Mucosa of stomach (tissue), 1 donor: Measurements from ENCODE around the gene BTG3.
A peak's percentile ranks its signal among the peaks of the same experiment; 100 is the strongest.

ENCODE experiments used
- H3K27me3 ChIP-seq: one replicate; pipeline ENCODE4 v1.7.0; 2013; ENCODE audit warnings: mild to moderate bottlenecking, low read length; ENCODE audit not compliant: control insufficient read depth, insufficient read depth
- H3K36me3 ChIP-seq: one replicate; pipeline ENCODE4 v1.7.0; 2013; ENCODE audit warnings: low read length; ENCODE audit not compliant: control insufficient read depth, insufficient read depth
- H3K4me1 ChIP-seq: one replicate; pipeline ENCODE4 v1.7.0; 2013; ENCODE audit warnings: mild to moderate bottlenecking, low read length; ENCODE audit not compliant: control insufficient read depth, insufficient read depth
- H3K4me3 ChIP-seq: one replicate; pipeline ENCODE4 v1.7.0; 2013; ENCODE audit warnings: low read length
- H3K9ac ChIP-seq: one replicate; pipeline ENCODE4 v1.7.0; 2013; ENCODE audit warnings: mild to moderate bottlenecking, low read length, moderate library complexity
- H3K9me3 ChIP-seq: one replicate; pipeline ENCODE4 v1.7.0; 2013; ENCODE audit warnings: mild to moderate bottlenecking, low read length, moderate library complexity; ENCODE audit not compliant: control insufficient read depth
- donor health status: Pancreatic carcinoma.

The BTG3 gene, protein sequence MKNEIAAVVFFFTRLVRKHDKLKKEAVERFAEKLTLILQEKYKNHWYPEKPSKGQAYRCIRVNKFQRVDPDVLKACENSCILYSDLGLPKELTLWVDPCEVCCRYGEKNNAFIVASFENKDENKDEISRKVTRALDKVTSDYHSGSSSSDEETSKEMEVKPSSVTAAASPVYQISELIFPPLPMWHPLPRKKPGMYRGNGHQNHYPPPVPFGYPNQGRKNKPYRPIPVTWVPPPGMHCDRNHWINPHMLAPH

DNA sequence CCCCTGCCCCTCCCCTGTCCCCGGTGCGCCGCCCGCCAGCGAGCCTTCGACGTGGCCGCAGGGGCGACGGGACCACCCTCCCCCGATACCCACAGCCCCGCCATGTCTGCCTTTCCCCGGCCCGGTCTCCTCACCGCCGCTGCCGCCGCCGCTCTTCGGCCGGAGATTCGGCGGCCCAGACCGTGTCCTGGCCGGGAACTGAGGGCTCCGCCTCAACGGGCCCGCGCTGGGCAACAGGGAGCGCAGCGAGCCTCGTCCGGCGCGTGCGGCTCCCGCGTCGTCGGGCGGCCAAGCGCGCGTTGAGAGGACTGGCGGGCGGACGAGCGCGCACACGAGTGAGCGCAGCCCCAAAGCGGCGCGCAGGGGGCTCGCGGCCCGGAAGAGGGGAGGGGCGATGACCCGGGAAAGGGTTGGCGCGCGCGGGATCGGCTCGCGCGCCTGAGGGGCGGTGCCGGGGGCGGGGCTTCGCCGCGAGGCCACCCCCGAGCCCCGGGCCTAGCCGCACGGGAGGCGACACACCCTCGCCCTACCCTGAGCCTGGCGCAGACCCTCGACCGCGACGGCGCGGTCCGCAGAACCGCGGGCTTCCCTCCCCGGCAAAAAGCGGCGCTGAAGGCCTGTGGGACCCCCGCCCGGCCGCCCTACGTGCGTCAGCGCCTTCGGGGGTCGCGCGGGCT lies at the start of gene BTG3:
Gene BTG3 (minus strand): TSS at position 337 of the 677 bp plus-strand sequence. CDS start 3,757 bp downstream, outside the sequence.
- Histone ChIP-seq H3K9ac (peak within 1 kb of the TSS; percentile 90), H3K4me1 (peaks cover 6% of the 10 kb centered on the region), H3K9me3 (no peaks in the 10 kb centered on the region), H3K4me3 (peak within 1 kb of the TSS; percentile 65), H3K36me3 (peaks cover 2% of the 10 kb centered on the region), H3K27me3 (no peaks in the 10 kb centered on the region)

DNA sequence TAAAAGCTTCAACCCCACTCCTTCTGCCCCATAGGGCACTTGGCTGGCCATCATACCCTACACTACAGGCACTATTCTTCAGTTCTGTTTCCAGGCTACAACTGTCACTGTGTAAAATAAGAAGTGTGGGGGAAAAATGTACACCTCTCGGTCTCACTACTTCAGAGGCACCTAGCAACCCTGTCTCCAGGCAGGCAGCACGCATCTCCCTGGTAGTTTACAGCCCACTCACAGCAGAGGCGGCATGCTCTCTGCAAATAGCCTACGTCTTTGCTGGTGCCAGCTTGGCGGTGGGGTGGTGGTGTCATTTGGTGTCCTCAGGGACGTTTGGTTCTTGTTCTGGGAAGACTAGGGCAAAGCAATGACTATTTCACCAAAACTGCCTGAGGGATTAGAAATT lies 48.2 kb upstream of the BTG3 start:
- Histone ChIP-seq H3K9me3 (no peaks in the 10 kb centered on the region), H3K9ac (no peak overlapping the region), H3K27me3 (no peaks in the 10 kb centered on the region), H3K4me1 (no peaks in the 10 kb centered on the region), H3K36me3 (no peaks in the 10 kb centered on the region), H3K4me3 (no peak overlapping the region)

DNA sequence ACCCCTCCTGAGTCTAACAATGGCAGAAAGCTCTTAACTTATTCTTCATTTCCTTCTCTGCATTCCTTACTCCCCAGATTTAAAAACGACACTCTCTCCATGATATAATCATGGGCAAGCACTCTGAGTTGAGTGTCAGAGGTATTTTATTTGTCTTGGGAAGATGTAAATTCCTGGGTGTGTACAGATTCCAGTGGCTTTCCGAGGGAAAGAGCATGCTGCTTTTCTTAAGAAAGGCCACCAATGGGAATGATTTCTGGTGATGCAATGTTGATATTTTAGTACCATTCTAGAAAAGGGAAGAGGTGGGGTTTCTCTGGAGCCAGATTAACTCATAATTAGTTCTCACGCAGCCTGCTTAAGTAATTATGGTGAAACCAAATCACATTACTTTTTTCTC lies 47.8 kb upstream of the BTG3 start:
- no peaks in the 10 kb centered on the region for H3K9me3 ChIP-seq
- no peaks in the 10 kb centered on the region for H3K4me1 ChIP-seq
- no peaks in the 10 kb centered on the region for H3K27me3 ChIP-seq
- H3K4me3 ChIP-seq: no peak overlapping the region
- no peak overlapping the region for H3K9ac ChIP-seq
- no peaks in the 10 kb centered on the region for H3K36me3 ChIP-seq

DNA sequence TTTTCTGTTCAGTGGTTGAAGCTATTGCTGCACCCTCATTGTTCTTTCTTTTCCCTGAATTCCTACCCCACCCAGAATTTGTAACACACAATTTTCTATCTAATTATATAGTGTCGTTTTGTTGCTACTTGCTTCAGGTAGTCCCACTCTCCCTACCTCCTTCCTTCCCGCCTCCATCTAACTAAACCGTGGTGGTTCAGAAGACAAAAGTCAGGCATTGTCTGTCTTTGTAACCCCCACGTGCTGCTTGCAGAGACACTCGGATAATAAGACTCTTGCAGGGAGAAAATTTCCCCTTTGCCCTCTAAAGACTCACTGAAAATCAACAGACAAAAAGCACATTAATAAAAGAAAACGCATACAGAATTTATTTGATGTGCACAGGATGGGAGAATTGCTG lies 46.2 kb upstream of the BTG3 start:
- H3K9ac ChIP-seq: no peak overlapping the region
- H3K4me1 ChIP-seq: no peaks in the 10 kb centered on the region
- no peaks in the 10 kb centered on the region for H3K36me3 ChIP-seq
- no peak overlapping the region for H3K4me3 ChIP-seq
- H3K27me3 ChIP-seq: no peaks in the 10 kb centered on the region
- no peaks in the 10 kb centered on the region for H3K9me3 ChIP-seq

DNA sequence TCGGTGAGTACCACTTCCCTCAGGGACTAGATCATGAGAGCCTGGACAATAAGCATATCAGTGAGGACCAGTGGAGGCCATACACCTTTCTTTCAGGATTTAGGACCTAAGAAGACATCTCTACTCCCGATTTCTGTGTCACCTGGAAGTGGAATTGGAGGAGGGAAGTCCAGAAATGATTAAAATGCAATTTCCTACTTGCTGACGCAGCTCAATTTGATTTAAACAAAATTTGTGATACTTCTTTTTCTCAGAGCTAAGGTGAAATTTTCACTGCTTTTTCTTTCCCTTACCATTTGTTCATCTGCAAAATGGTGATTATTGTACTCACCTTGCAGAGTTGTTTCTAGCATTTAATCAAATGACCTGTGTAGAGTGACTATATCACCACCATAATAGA lies 38.8 kb upstream of the BTG3 start:
- H3K9me3 ChIP-seq: no peaks in the 10 kb centered on the region
- no peaks in the 10 kb centered on the region for H3K4me1 ChIP-seq
- no peaks in the 10 kb centered on the region for H3K27me3 ChIP-seq
- no peak overlapping the region for H3K4me3 ChIP-seq
- H3K9ac ChIP-seq: no peak overlapping the region
- no peaks in the 10 kb centered on the region for H3K36me3 ChIP-seq

DNA sequence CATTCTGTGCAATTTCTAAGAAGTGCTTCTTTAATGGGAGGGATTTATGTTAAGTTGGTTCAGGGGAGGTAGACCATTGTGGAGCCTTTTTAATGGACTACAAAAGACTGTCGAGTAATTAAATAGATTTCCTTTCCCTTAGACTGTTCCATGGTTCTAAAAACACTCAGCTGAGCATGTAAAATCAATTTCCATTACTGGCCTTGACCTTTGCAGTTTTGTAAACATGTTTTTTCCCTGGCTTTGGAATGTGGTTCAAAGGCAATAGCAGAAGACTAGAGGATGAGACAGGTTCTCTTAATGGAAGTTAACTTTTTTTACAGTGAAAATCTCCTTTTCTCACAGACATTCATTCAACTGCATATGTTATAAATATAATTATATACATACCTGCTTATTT lies 37.6 kb upstream of the BTG3 start:
- Histone ChIP-seq H3K9ac (no peak overlapping the region), H3K9me3 (no peaks in the 10 kb centered on the region), H3K27me3 (no peaks in the 10 kb centered on the region), H3K36me3 (no peaks in the 10 kb centered on the region), H3K4me3 (no peak overlapping the region), H3K4me1 (no peaks in the 10 kb centered on the region)

DNA sequence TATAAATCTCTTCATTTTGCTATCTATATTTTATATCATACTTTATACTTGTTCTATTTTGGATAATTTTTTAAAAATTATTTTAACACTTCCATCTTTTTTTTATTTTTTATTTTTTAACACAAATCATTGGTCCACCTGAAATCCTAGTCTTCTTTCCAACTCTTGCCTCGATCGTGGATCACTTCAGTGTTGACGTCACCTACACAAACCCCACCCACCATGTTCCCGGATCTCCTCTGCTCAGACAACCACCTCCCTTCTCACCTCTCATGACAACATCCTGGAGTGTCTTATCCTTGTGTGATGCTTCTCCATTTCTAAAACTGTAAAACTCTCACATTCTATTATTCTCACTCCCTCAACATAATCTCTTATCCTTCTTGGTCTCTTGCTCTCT lies 34.1 kb upstream of the BTG3 start:
- Histone ChIP-seq H3K9me3 (no peaks in the 10 kb centered on the region), H3K4me1 (no peaks in the 10 kb centered on the region), H3K4me3 (no peak overlapping the region), H3K9ac (no peak overlapping the region), H3K27me3 (no peaks in the 10 kb centered on the region), H3K36me3 (no peaks in the 10 kb centered on the region)

DNA sequence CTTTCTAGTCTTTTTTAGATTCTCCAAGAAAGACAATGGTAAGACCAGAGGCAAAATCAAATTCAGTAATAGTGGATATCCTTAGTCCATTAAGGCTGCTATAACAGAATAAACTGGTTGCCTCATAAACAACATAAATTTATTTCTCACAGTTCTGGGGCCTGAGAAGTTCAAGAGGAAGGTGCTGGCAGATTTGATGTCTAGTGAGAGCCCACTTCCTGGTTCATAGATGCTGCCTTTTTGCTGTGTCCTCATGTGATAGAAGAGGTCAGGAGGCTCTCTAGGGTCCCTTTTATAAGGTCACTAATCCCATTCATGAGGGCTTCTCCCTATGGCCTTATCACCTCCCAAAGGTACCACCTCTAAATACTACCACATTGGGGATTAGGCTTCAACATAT lies 31.5 kb upstream of the BTG3 start:
- Histone ChIP-seq H3K9me3 (no peaks in the 10 kb centered on the region), H3K9ac (no peak overlapping the region), H3K27me3 (no peaks in the 10 kb centered on the region), H3K4me1 (no peaks in the 10 kb centered on the region), H3K36me3 (no peaks in the 10 kb centered on the region), H3K4me3 (no peak overlapping the region)

DNA sequence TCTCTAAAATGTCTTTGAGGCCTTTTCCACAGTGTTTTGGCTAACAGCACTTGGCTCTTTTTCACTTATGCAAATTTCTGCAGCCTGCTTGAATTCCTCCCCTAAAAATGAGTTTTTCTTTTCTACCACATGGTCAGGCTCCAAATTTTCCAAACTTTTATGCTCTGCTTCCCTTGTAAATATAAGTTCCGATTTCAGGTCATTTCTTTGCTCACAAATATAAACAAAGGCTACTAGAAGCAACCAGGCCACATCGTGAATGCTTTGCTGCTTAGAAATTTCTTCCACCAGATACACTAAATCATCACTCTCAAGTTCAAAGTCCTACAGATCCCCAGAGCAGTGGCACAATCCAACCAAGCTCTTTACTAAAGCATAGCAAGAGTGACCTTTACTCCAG lies 28.1 kb upstream of the BTG3 start:
- H3K36me3 ChIP-seq: no peaks in the 10 kb centered on the region
- H3K9me3 ChIP-seq: no peaks in the 10 kb centered on the region
- no peaks in the 10 kb centered on the region for H3K27me3 ChIP-seq
- no peak overlapping the region for H3K4me3 ChIP-seq
- H3K4me1 ChIP-seq: no peaks in the 10 kb centered on the region
- H3K9ac ChIP-seq: no peak overlapping the region

DNA sequence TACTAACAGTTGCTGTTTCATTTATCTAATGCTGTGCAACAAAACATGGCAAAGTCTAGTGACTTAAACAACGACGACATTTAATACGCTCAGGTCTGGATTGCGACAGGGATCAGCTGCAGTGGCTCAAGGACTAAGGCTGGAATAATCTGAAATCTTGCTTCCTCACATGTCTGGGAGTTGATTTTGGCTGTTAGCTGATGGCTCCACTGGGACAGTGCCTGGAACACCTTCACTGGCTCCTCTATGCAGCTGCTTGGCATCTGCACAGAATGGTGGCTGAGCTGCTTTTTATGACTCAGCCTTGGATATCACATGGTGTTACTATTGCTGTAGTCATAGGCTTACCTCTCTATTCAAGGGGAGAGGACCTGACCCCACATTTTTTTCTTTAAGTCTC lies 24.0 kb upstream of the BTG3 start:
- H3K9ac ChIP-seq: no peak overlapping the region
- H3K4me3 ChIP-seq: no peak overlapping the region
- H3K9me3 ChIP-seq: no peaks in the 10 kb centered on the region
- H3K36me3 ChIP-seq: no peaks in the 10 kb centered on the region
- no peaks in the 10 kb centered on the region for H3K4me1 ChIP-seq
- H3K27me3 ChIP-seq: no peaks in the 10 kb centered on the region

DNA sequence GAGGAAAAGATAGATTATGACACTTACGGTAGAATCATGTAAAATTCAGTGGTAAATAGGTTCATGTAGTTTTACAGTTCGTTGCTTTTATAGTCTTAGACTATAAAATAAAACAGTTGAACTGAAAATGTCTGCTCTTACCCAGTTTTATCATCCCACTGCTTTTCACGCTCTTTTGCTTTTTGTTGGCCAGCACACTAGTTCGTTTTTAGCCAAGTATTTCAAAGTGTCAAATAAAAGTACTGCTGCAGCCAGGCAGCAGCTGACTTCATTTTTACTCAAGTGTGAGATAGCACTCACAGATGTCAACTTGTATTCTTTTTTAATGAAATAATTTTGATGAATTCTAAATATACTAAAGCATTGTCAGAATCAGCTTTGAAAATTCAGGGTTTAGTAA lies 18.5 kb upstream of the BTG3 start:
- no peaks in the 10 kb centered on the region for H3K36me3 ChIP-seq
- H3K27me3 ChIP-seq: no peaks in the 10 kb centered on the region
- no peaks in the 10 kb centered on the region for H3K9me3 ChIP-seq
- no peak overlapping the region for H3K4me3 ChIP-seq
- H3K4me1 ChIP-seq: no peaks in the 10 kb centered on the region
- H3K9ac ChIP-seq: no peak overlapping the region

DNA sequence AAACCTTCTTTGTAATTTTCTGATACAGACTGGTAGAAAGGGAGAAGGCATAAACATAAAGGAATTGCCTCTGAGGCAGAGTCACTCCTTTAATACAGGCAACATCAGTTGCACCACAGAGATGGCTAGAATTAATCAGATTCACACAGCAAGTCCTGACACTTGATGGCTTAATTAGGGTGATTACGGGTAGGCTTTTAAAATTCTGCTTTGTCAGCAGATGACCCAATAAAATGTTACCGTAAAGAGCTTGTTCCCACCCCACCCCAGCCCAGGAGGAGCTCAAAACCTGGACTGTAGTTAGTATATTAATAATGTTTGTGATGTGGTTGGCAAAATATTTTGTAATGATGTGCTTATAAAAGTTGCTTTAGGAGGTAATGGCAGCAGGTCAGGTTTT lies 9.3 kb upstream of the BTG3 start:
- no peaks in the 10 kb centered on the region for H3K36me3 ChIP-seq
- H3K27me3 ChIP-seq: no peaks in the 10 kb centered on the region
- no peaks in the 10 kb centered on the region for H3K4me1 ChIP-seq
- H3K9ac ChIP-seq: no peak overlapping the region
- no peaks in the 10 kb centered on the region for H3K9me3 ChIP-seq
- no peak overlapping the region for H3K4me3 ChIP-seq
